Measurements from ENCODE around the gene RAB3A.

- TF ChIP-seq CTCF (conservative IDR thresholded peaks at IDR 0.05) (no peak), EZH2 (IDR thresholded peaks at IDR 0.05; ENCODE audit: low read depth) (no peak)
Observed at GRCh38 chr19:18253130-18253529, 49.3 kb upstream of the RAB3A start.
